OCI-LY7 (cell line): ENCODE results near the gene TGFBR1. TPM values are rescaled to one million over a fixed set of nuclear protein-coding genes. Genes with fewer than 3 reads are reported as not detected.

Experiments
- BruUV-seq: library from RNA; stranded (reverse); fragments of 400-500 nt; replicated peaks from 2 replicates; lab custom pipeline; 2021; lab: Mats Ljungman, UMichigan
- CTCF ChIA-PET: fragments of 300-600 bp; sonication (Branson Sonifier 250); formaldehyde crosslinking; loops from one replicate; lab custom pipeline; 2022; ENCODE audit warnings: antibody characterized with exemption; ENCODE audit not compliant: unreplicated experiment; lab: Charles Lee
- POLR2A ChIA-PET: fragments of 300-600 bp; sonication (Branson Sonifier 250); formaldehyde crosslinking; loops from one replicate; lab custom pipeline; 2022; ENCODE audit warnings: antibody characterized with exemption; lab: Charles Lee
- DNase-seq: peaks from one replicate; pipeline ENCODE4 v3.0.0-alpha.2; 2015; ENCODE audit warnings: low spot score
- H2AFZ ChIP-seq: fragments of 200-600 bp; sonication (generic), shearing (Covaris generic); 2 replicates; pipeline ENCODE4 v1.6.1; 2014; ENCODE audit warnings: mild to moderate bottlenecking, antibody characterized with exemption, low read length, moderate library complexity
- H3K27ac ChIP-seq: fragments of 200-600 bp; sonication (generic); 2 replicates; pipeline ENCODE4 v1.5.1; 2014; ENCODE audit warnings: mixed run types, low read depth, mild to moderate bottlenecking, moderate library complexity, low read length, inconsistent platforms; ENCODE audit not compliant: poor library complexity, severe bottlenecking
- H3K36me3 ChIP-seq: fragments of 200-600 bp; sonication (generic); 2 replicates; pipeline ENCODE4 v1.6.1; 2014; ENCODE audit warnings: mild to moderate bottlenecking, antibody characterized with exemption, low read length, moderate library complexity, mixed read lengths; ENCODE audit not compliant: insufficient read depth
- H3K4me1 ChIP-seq: fragments of 200-600 bp; sonication (generic); 2 replicates; pipeline ENCODE4 v1.5.1; 2014; ENCODE audit warnings: mild to moderate bottlenecking, low read length; ENCODE audit not compliant: insufficient read depth, poor library complexity, severe bottlenecking
- H3K4me2 ChIP-seq: fragments of 200-600 bp; sonication (generic); 2 replicates; pipeline ENCODE4 v1.6.1; 2014; ENCODE audit warnings: mild to moderate bottlenecking, low read length
- H3K4me3 ChIP-seq: fragments of 200-600 bp; sonication (generic); 2 replicates; pipeline ENCODE4 v1.5.1; 2014; ENCODE audit warnings: mild to moderate bottlenecking, low read depth, low read length; ENCODE audit not compliant: poor library complexity, severe bottlenecking
- H3K79me2 ChIP-seq: fragments of 200-600 bp; sonication (generic); 2 replicates; pipeline ENCODE4 v1.6.1; 2016; ENCODE audit warnings: low read depth, mild to moderate bottlenecking, low read length, moderate library complexity, mixed read lengths; ENCODE audit not compliant: insufficient read depth
- H3K9me2 ChIP-seq: fragments of 200-600 bp; sonication (generic); 2 replicates; pipeline ENCODE4 v1.6.1; 2016; ENCODE audit warnings: mild to moderate bottlenecking, low read length, mixed read lengths; ENCODE audit not compliant: insufficient read depth
- H3K9me3 ChIP-seq: fragments of 200-600 bp; sonication (generic); 2 replicates; pipeline ENCODE4 v1.6.1; 2014; ENCODE audit warnings: mild to moderate bottlenecking, mixed run types, low read length, mixed read lengths
- H4K20me1 ChIP-seq: fragments of 200-600 bp; sonication (generic); 2 replicates; pipeline ENCODE4 v1.6.1; 2014; ENCODE audit warnings: mild to moderate bottlenecking, antibody characterized with exemption, low read length, moderate library complexity, mixed read lengths; ENCODE audit not compliant: insufficient read depth
- CTCF ChIP-seq: fragments of 200-600 bp; sonication (generic); conservative IDR thresholded peaks from 2 replicates; pipeline ENCODE4 v1.5.1; 2014; ENCODE audit warnings: mild to moderate bottlenecking, antibody characterized with exemption, low read length, moderate library complexity, mixed read lengths
- EZH2phosphoT487 ChIP-seq: fragments of 200-600 bp; sonication (generic); IDR thresholded peaks from 2 replicates; pipeline ENCODE4 v1.6.1; 2018; ENCODE audit warnings: low read depth, borderline replicate concordance, mild to moderate bottlenecking, mixed run types, antibody characterized with exemption, low read length, moderate library complexity, mixed read lengths
- intact Hi-C: fragments of 100-400 bp; cut with micrococcal nuclease; formaldehyde crosslinking; loops from one replicate; pipeline ENCODE4 v1.10.0; 2022; ENCODE audit not compliant: unreplicated experiment
- total RNA-seq, 2 experiments: library from RNA; depleted of rRNA in 1 of 2; stranded (reverse); fragments of >200 nt in 1 of 2; shearing (Covaris generic) in 1 of 2; gene quantifications; 2 replicates each; pipeline ENCODE4 v1.2.3, GENCODE V29; 2014 to 2022

TGFBR1 gene
- total RNA-seq, 2 experiments from 2014 or later, result 13.6 to 36.7 TPM

GRCh38 chr9:99142275-99142674 is 37.4 kb downstream of the TGFBR1 start:
- CTCF ChIA-PET, result interaction anchor here (1.1 to 1.5 kb wide), 2 partner anchors 73 to 144 kb away, joined by 4 read pairs; no protein-coding TSS in a partner anchor
- DNase-seq, result no peak
- Histone ChIP-seq H3K9me3 (no peaks in the 10 kb centered on the region), H3K4me1 (peaks cover 2% of the 10 kb centered on the region), H3K4me3 (no peak overlapping the region), H3K4me2 (no peak overlapping the region), H3K27ac (no peak overlapping the region), H4K20me1 (no peaks in the 10 kb centered on the region), H3K9me2 (no peaks in the 10 kb centered on the region), H3K36me3 (peaks cover 86% of the 10 kb centered on the region), H3K79me2 (no peaks in the 10 kb centered on the region), H2AFZ (no peak overlapping the region)
- no peak for TF ChIP-seq EZH2phosphoT487
- no peak for TF ChIP-seq CTCF
- no TSS peak for BruUV-seq
- intact Hi-C loops, result loop anchor here (1.0 kb wide), 1 partner anchor 142 kb away; no protein-coding TSS in a partner anchor
- POLR2A ChIA-PET, result interaction anchor here (0.6 to 0.7 kb wide), 4 partner anchors 85 to 306 kb away, joined by 3 to 7 read pairs (median 3); no protein-coding TSS in a partner anchor

- intact Hi-C loops, result no loop called here
- H3K9me3 ChIP-seq, result no peaks in the 10 kb centered on the region
- H3K4me1 ChIP-seq, result no peaks in the 10 kb centered on the region
- POLR2A ChIA-PET, result no interaction called here
- no TSS peak for BruUV-seq
- TF ChIP-seq EZH2phosphoT487, result no peak
- TF ChIP-seq CTCF, result no peak
- H3K27ac ChIP-seq, result no peak overlapping the region
- no peaks in the 10 kb centered on the region for H3K9me2 ChIP-seq
- H2AFZ ChIP-seq, result no peak overlapping the region
- H3K79me2 ChIP-seq, result no peaks in the 10 kb centered on the region
- H3K36me3 ChIP-seq, result peaks cover 90% of the 10 kb centered on the region
- CTCF ChIA-PET, result interaction anchor here (1.1 kb wide), 1 partner anchor 71 kb away, joined by 4 read pairs; no protein-coding TSS in a partner anchor
- no peak overlapping the region for H3K4me3 ChIP-seq
- no peak overlapping the region for H3K4me2 ChIP-seq
- DNase-seq, result no peak
- no peaks in the 10 kb centered on the region for H4K20me1 ChIP-seq
Measured at GRCh38 chr9:99143655-99144054, 38.7 kb downstream of the TGFBR1 start.

GRCh38 chr9:99144966-99145365 is 40.1 kb downstream of the TGFBR1 start:
- H3K79me2 ChIP-seq, result no peaks in the 10 kb centered on the region
- TF ChIP-seq EZH2phosphoT487, result no peak
- no peak for TF ChIP-seq CTCF
- H3K36me3 ChIP-seq, result peaks cover 96% of the 10 kb centered on the region
- H3K9me3 ChIP-seq, result no peaks in the 10 kb centered on the region
- no peak overlapping the region for H3K27ac ChIP-seq
- CTCF ChIA-PET, result no interaction called here
- H4K20me1 ChIP-seq, result no peaks in the 10 kb centered on the region
- intact Hi-C loops, result no loop called here
- no TSS peak for BruUV-seq
- no peak overlapping the region for H2AFZ ChIP-seq
- H3K4me1 ChIP-seq, result no peaks in the 10 kb centered on the region
- DNase-seq, result no peak
- H3K9me2 ChIP-seq, result no peaks in the 10 kb centered on the region
- no peak overlapping the region for H3K4me3 ChIP-seq
- POLR2A ChIA-PET, result no interaction called here
- no peak overlapping the region for H3K4me2 ChIP-seq
